Liver (tissue), 9 donors: ENCODE measurements around the gene CTSW. TPM values are rescaled to one million over a fixed set of nuclear protein-coding genes. Genes with fewer than 3 reads are reported as not detected.

Experiments used
- DNase-seq: peaks from one replicate; pipeline ENCODE4 v3.0.0-alpha.2; 2017; ENCODE audit warnings: low spot score
- H3K27ac ChIP-seq, 2 donors: one replicate each; pipeline ENCODE4 v1.7.0; 2013; ENCODE audit warnings: inconsistent platforms in 2 of 2, low read length in 2 of 2, control low read depth in 1 of 2, low read depth in 1 of 2, mild to moderate bottlenecking in 1 of 2
- H3K27me3 ChIP-seq, 4 donors: one replicate each; pipeline versions ENCODE4 v1.6.1 to v1.7.0; 2013; ENCODE audit warnings: low read length in 3 of 4, inconsistent platforms in 1 of 4, mild to moderate bottlenecking in 1 of 4, moderate library complexity in 1 of 4; ENCODE audit not compliant: control insufficient read depth in 4 of 4, insufficient read depth in 4 of 4
- H3K36me3 ChIP-seq, 4 donors: one replicate each; pipeline versions ENCODE4 v1.6.1 to v1.7.0; 2013; ENCODE audit warnings: low read length in 3 of 4, mild to moderate bottlenecking in 3 of 4, low read depth in 1 of 4, moderate library complexity in 1 of 4; ENCODE audit not compliant: control insufficient read depth in 4 of 4, insufficient read depth in 3 of 4
- H3K4me1 ChIP-seq, 4 donors: one replicate each; pipeline versions ENCODE4 v1.6.1 to v1.7.0; 2013; ENCODE audit warnings: low read length in 3 of 4, mild to moderate bottlenecking in 3 of 4, moderate library complexity in 1 of 4; ENCODE audit not compliant: control insufficient read depth in 4 of 4, insufficient read depth in 4 of 4
- H3K4me3 ChIP-seq, 3 donors: one replicate each; pipeline versions ENCODE4 v1.6.1 to v1.7.0; 2013; ENCODE audit warnings: low read length in 3 of 3, control low read depth in 1 of 3, low read depth in 1 of 3, mild to moderate bottlenecking in 1 of 3
- H3K9ac ChIP-seq, 2 donors: one replicate each; pipeline ENCODE4 v1.7.0; 2013; ENCODE audit warnings: low read length in 2 of 2, mild to moderate bottlenecking in 2 of 2, moderate library complexity in 2 of 2, control low read depth in 1 of 2, low read depth in 1 of 2
- H3K9me3 ChIP-seq, 4 donors: one replicate each; pipeline versions ENCODE4 v1.6.1 to v1.7.0; 2013; ENCODE audit warnings: low read length in 3 of 4; ENCODE audit not compliant: control insufficient read depth in 4 of 4
- CTCF ChIP-seq: fragments of 150-350 bp; IDR thresholded peaks from 2 replicates; pipeline ENCODE4 v1.5.1; 2017; ENCODE audit warnings: improper control_type of control experiment, low read depth, low read length; ENCODE audit not compliant: missing input control
- EGR1 ChIP-seq, 2 donors: IDR thresholded peaks; 2 replicates each; pipeline ENCODE4 v1.6.1; 2016 to 2018; ENCODE audit warnings: antibody characterized with exemption in 2 of 2, low read depth in 2 of 2
- FOXA1 ChIP-seq: IDR thresholded peaks from 2 replicates; pipeline ENCODE4 v1.6.1; 2016; ENCODE audit warnings: antibody characterized with exemption
- FOXA2 ChIP-seq: IDR thresholded peaks from 2 replicates; pipeline ENCODE4 v1.6.1; 2016; ENCODE audit warnings: antibody characterized with exemption
- GABPA ChIP-seq, 2 donors: IDR thresholded peaks in 1 of 2; conservative IDR thresholded peaks in 1 of 2; 2 replicates each; pipeline ENCODE4 v1.6.1; 2016; ENCODE audit warnings: antibody characterized with exemption in 2 of 2, mild to moderate bottlenecking in 1 of 2, moderate library complexity in 1 of 2
- HNF4A ChIP-seq, 2 donors: conservative IDR thresholded peaks; 2 replicates each; pipeline ENCODE4 v1.6.1; 2016; ENCODE audit warnings: antibody characterized with exemption in 2 of 2, mild to moderate bottlenecking in 2 of 2
- JUND ChIP-seq, 2 donors: IDR thresholded peaks; 2 replicates each; pipeline ENCODE4 v1.6.1; 2016; ENCODE audit warnings: antibody characterized with exemption in 2 of 2
- MAX ChIP-seq: IDR thresholded peaks from 2 replicates; pipeline ENCODE4 v1.6.1; 2016; ENCODE audit warnings: antibody characterized with exemption
- NR2F2 ChIP-seq: IDR thresholded peaks from 2 replicates; pipeline ENCODE4 v1.6.1; 2016; ENCODE audit warnings: antibody characterized with exemption
- RAD21 ChIP-seq, 2 donors: IDR thresholded peaks; 2 replicates each; pipeline ENCODE4 v1.6.1; 2016; ENCODE audit warnings: antibody characterized with exemption in 2 of 2, mild to moderate bottlenecking in 2 of 2
- REST ChIP-seq: IDR thresholded peaks from 2 replicates; pipeline ENCODE4 v1.6.1; 2016; ENCODE audit warnings: antibody characterized with exemption, mild to moderate bottlenecking
- RXRA ChIP-seq, 2 donors: IDR thresholded peaks; 2 replicates each; pipeline ENCODE4 v1.6.1; 2017 to 2018; ENCODE audit warnings: antibody characterized with exemption in 2 of 2, mild to moderate bottlenecking in 1 of 2
- SP1 ChIP-seq: IDR thresholded peaks from 2 replicates; pipeline ENCODE4 v1.6.1; 2018; ENCODE audit warnings: antibody characterized with exemption, mild to moderate bottlenecking
- TAF1 ChIP-seq: conservative IDR thresholded peaks from 2 replicates; pipeline ENCODE4 v1.6.1; 2016; ENCODE audit warnings: antibody characterized with exemption, mild to moderate bottlenecking
- YY1 ChIP-seq: IDR thresholded peaks from 2 replicates; pipeline ENCODE4 v1.6.1; 2016; ENCODE audit warnings: antibody characterized with exemption, mild to moderate bottlenecking
- WGBS: extraction: QIAGEN DNeasy Blood & Tissue Kit; methylation state at CpG from one replicate; pipeline ENCODE4 v1.1.7; 2013; 5-methylcytosine and 5-hydroxymethylcytosine counted together
- polyA plus RNA-seq, 2 donors: library from polyadenylated mRNA; stranded (reverse) in 1 of 2; unstranded in 1 of 2; fragments of 200-250 nt in 1 of 2; fragments of >200 nt in 1 of 2; fragmentation: Nextera tagmentation in 1 of 2; extraction: Ambion mirVana in 1 of 2; gene quantifications; one replicate each; pipeline versions ENCODE4 v1.2.1 to v1.2.3, GENCODE V29; 2013 to 2015
- total RNA-seq, 2 donors: library from RNA; depleted of rRNA; stranded (reverse); fragments of >200 nt; gene quantifications; one replicate each; pipeline ENCODE4 v1.2.3, GENCODE V29; 2014
- donor health status: healthy.
- donor health status: healthy.
- donor health status: healthy.
- donor health status: healthy.
- donor health status: healthy.

The CTSW gene
- total and polyA plus RNA-seq, 4 donors = 1.3 to 2.9 (median 2.1) TPM

DNA sequence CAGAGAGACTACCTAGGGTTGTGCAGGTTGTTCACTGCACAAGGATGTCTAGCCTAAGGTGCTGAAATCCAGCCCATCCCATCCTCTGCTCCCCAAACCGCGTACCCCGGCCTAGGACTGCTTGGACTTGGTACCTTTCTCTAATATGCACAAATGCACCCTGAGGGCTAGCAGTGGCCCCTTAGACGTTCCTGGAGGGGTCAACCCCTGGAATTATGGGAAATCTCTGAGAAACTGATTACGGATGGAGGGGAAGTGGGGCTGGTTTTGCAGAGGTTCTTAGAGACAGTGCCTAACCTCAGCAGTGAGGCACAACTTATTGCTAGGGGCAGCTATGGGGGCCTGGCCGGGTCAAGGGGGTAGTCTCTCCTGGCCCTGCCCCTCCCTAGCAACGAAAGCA lies 36.8 kb downstream of the CTSW start (continued):
- TF ChIP-seq YY1 = no peak

- no peaks in the 10 kb centered on the region for H3K27me3 ChIP-seq
- H3K9ac ChIP-seq = no peak overlapping the region
- H3K4me3 ChIP-seq = no peak overlapping the region
- no peak for DNase-seq
- no peak overlapping the region for H3K27ac ChIP-seq
- TF ChIP-seq FOXA2 (no peak), CTCF (no peak), RAD21 (IDR thresholded peaks at IDR 0.05) (no peak), NR2F2 (no peak), EGR1 (IDR thresholded peaks at IDR 0.05; ENCODE audit: low read depth in 2 of 2) (no peak), HNF4A (conservative IDR thresholded peaks at IDR 0.05) (no peak)
- H3K4me1 ChIP-seq = peaks cover 7 to 31% (median 21%) of the 10 kb centered on the region in 4 donors
- H3K9me3 ChIP-seq = no peaks in the 10 kb centered on the region
- peaks cover 0 to 2% (median 0%) of the 10 kb centered on the region in 4 donors for H3K36me3 ChIP-seq
- WGBS = 95% methylated on average over 3 of the region's 3 CpGs
These were observed 37.4 kb downstream of the CTSW start for GRCh38 chr11:65917077-65917433.

DNA sequence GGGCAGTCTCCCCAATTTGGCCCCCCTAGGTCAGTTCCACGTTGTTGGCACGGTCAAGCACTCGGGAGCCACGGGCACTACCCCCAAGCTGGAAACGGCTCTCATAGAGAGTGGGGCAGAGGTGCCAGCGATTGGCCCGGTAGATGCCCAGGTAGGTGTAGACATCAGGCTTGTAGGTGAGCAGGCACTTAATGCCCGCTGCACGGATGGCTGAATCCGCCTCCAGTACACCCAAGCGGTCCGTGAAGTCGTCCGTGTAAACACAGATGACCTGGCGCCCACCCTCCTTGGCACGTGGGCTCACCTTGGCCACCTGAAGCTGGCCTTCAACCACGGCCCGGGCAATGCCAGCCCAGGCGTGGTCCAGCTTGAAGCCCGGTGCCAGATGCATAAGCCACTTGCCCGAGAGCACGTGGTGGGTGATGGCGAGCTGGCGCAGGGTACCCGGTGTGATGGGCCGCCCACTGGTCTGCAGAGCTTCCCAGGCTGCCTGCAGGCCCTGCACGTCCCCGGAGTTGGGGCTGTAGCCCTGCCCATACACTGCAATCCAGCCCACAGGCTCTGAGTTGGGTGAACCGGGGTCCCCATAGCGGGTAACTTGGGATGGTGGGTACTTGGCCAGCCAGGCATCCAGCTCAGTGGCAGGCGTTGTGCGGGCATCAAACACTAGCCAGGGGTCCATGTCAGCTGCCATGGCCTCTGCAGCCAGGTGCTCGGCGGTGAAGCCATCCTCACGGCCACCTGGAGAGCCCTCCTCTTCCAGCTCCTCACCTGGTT lies 38.0 kb downstream of the CTSW start:
- no peak for TF ChIP-seq RXRA (IDR thresholded peaks at IDR 0.05)
- no peak for TF ChIP-seq RAD21 (IDR thresholded peaks at IDR 0.05)
- TF ChIP-seq NR2F2 = no peak
- no peak for TF ChIP-seq FOXA2
- TF ChIP-seq MAX = no peak
- no peak for TF ChIP-seq GABPA (IDR thresholded peaks at IDR 0.05 in 1 of 2, conservative IDR thresholded peaks at IDR 0.05 in 1 of 2)
- no peak for TF ChIP-seq SP1
- no peak for TF ChIP-seq REST
- TF ChIP-seq CTCF = no peak
- no peak for TF ChIP-seq JUND (IDR thresholded peaks at IDR 0.05)
- no peak for TF ChIP-seq HNF4A (conservative IDR thresholded peaks at IDR 0.05)
- no peak for TF ChIP-seq TAF1
- no peak for TF ChIP-seq EGR1 (IDR thresholded peaks at IDR 0.05; ENCODE audit: low read depth in 2 of 2)
- TF ChIP-seq FOXA1 = no peak
- no peak for DNase-seq
- no peak overlapping the region for H3K27ac ChIP-seq
- peaks cover 0 to 4% (median 1%) of the 10 kb centered on the region in 4 donors for H3K36me3 ChIP-seq
- H3K9ac ChIP-seq = peak overlapping the region in 1 of 2 donors; percentile 93
- H3K4me3 ChIP-seq = peak overlapping the region; percentile 77 to 93 (median 85)
- H3K4me1 ChIP-seq = peaks cover 7 to 31% (median 21%) of the 10 kb centered on the region in 4 donors
- WGBS = 90% methylated on average over 35 of the region's 35 CpGs
- no peaks in the 10 kb centered on the region for H3K27me3 ChIP-seq
- no peaks in the 10 kb centered on the region for H3K9me3 ChIP-seq
